ENCODE data around the gene SYT1. TPM values are rescaled to one million over a fixed set of nuclear protein-coding genes. Genes with fewer than 3 reads are reported as not detected.

Gene SYT1
- polyA plus RNA-seq, 3 donors, result 0.72 TPM; not detected in 2

GRCh38 chr12:79114896-79115295 is 250.3 kb downstream of the SYT1 start:
- TF ChIP-seq CTCF (IDR thresholded peaks at IDR 0.05), result no peak
- no peak overlapping the region for H3K9ac ChIP-seq (ENCODE audit: insufficient read depth, low read length, poor library complexity, severe bottlenecking)
- no peak overlapping the region for H3K4me3 Mint-ChIP-seq

GRCh38 chr12:79115743-79116142 is 251.2 kb downstream of the SYT1 start:
- Histone ChIP-seq H3K36me3 (replicated peaks in 1 of 2; ENCODE audit: control insufficient read depth in 1 of 2, insufficient read depth in 2 of 2, low read length in 2 of 2) (no peaks in the 10 kb centered on the region), H3K79me2 (ENCODE audit: insufficient read depth, low read length) (no peaks in the 10 kb centered on the region), H3K9ac (ENCODE audit: insufficient read depth, low read length, poor library complexity, severe bottlenecking) (no peak overlapping the region), H3K27me3 (ENCODE audit: control insufficient read depth in 2 of 2, insufficient read depth in 2 of 2, low read length in 2 of 2) (no peaks in the 10 kb centered on the region), H2AFZ (ENCODE audit: insufficient read depth, low read depth, low read length, poor library complexity, severe bottlenecking) (no peak overlapping the region), H3K4me3 (replicated peaks in 1 of 3; ENCODE audit: low read depth in 2 of 3, low read length in 3 of 3) (no peak overlapping the region), H3K27ac (ENCODE audit: low read depth in 1 of 2, low read length in 2 of 2) (no peak overlapping the region), H3K4me2 (replicated peaks; ENCODE audit: extremely low read depth, low read length, poor library complexity, severe bottlenecking) (no peak overlapping the region), H4K20me1 (ENCODE audit: insufficient read depth, low read length) (no peaks in the 10 kb centered on the region), H3K9me3 (replicated peaks in 1 of 2; ENCODE audit: control insufficient read depth in 1 of 2, insufficient read depth in 1 of 2, low read length in 2 of 2) (no peaks in the 10 kb centered on the region), H3K4me1 (ENCODE audit: control insufficient read depth in 1 of 2, insufficient read depth in 2 of 2, low read length in 2 of 2) (no peaks in the 10 kb centered on the region)
- Mint-ChIP-seq H3K4me1 (no peaks in the 10 kb centered on the region), H3K36me3 (no peaks in the 10 kb centered on the region), H3K4me3 (no peak overlapping the region), H3K27me3 (ENCODE audit: low read depth in 3 of 3) (no peaks in the 10 kb centered on the region), H3K9me3 (no peaks in the 10 kb centered on the region), H3K27ac (no peak overlapping the region)
- intact Hi-C loops (cut with micrococcal nuclease), result no loop called here
- no peak for DNase-seq
- TF ChIP-seq CTCF (IDR thresholded peaks at IDR 0.05), result no peak

More at GRCh38 chr12:79114896-79115295, 250.3 kb downstream of the SYT1 start:
- no peaks in the 10 kb centered on the region for H3K79me2 ChIP-seq (ENCODE audit: insufficient read depth, low read length)
- H3K4me3 ChIP-seq (replicated peaks in 1 of 3; ENCODE audit: low read depth in 2 of 3, low read length in 3 of 3), result no peak overlapping the region
- no peaks in the 10 kb centered on the region for H3K36me3 ChIP-seq (replicated peaks in 1 of 2; ENCODE audit: control insufficient read depth in 1 of 2, insufficient read depth in 2 of 2, low read length in 2 of 2)
- H3K4me1 ChIP-seq (ENCODE audit: control insufficient read depth in 1 of 2, insufficient read depth in 2 of 2, low read length in 2 of 2), result no peaks in the 10 kb centered on the region
- no peaks in the 10 kb centered on the region for H4K20me1 ChIP-seq (ENCODE audit: insufficient read depth, low read length)
- H3K27ac Mint-ChIP-seq, result no peak overlapping the region
- intact Hi-C loops (cut with micrococcal nuclease), result no loop called here
- H2AFZ ChIP-seq (ENCODE audit: insufficient read depth, low read depth, low read length, poor library complexity, severe bottlenecking), result no peak overlapping the region
- H3K27me3 ChIP-seq (ENCODE audit: control insufficient read depth in 2 of 2, insufficient read depth in 2 of 2, low read length in 2 of 2), result no peaks in the 10 kb centered on the region
- H3K27ac ChIP-seq (ENCODE audit: low read depth in 1 of 2, low read length in 2 of 2), result no peak overlapping the region
- H3K9me3 ChIP-seq (replicated peaks in 1 of 2; ENCODE audit: control insufficient read depth in 1 of 2, insufficient read depth in 1 of 2, low read length in 2 of 2), result no peaks in the 10 kb centered on the region
- H3K4me2 ChIP-seq (replicated peaks; ENCODE audit: extremely low read depth, low read length, poor library complexity, severe bottlenecking), result no peak overlapping the region
- no peak for DNase-seq
- no peaks in the 10 kb centered on the region for H3K9me3 Mint-ChIP-seq
- H3K36me3 Mint-ChIP-seq, result no peaks in the 10 kb centered on the region
- H3K27me3 Mint-ChIP-seq (ENCODE audit: low read depth in 3 of 3), result no peaks in the 10 kb centered on the region
- H3K4me1 Mint-ChIP-seq, result no peaks in the 10 kb centered on the region

All from CD14-positive monocyte (primary cell).